ENCODE data around the gene LRRC38. TPM values are rescaled to one million over a fixed set of nuclear protein-coding genes. Genes with fewer than 3 reads are reported as not detected.
"Not testable (repeated sequence)": the region's sequence is repeated elsewhere in the genome, so short reads cannot be mapped to it uniquely, and the experiment has no call there.

The LRRC38 gene
- total RNA-seq (not detected in 2 replicates), polyA plus RNA-seq (not detected in 2 replicates), polyA minus RNA-seq (not detected in 2 replicates)
- total RNA-seq (2013) = 0.49 TPM

- Mint-ChIP-seq H3K9me3 (ENCODE audit: insufficient read depth) (peaks cover under 1% of the 10 kb centered on the region), H3K27ac (no peak within 1 kb of the TSS), H3K4me1 (peaks cover 2% of the 10 kb centered on the region), H3K4me3 (no peak within 1 kb of the TSS), H3K27me3 (peaks cover 52% of the 10 kb centered on the region)
- no peaks in the 10 kb centered on the region for H3K79me2 ChIP-seq (ENCODE audit: control insufficient read depth, insufficient read depth, low read length)
- H3K36me3 ChIP-seq (replicated peaks in 1 of 2; ENCODE audit: control extremely low read depth in 1 of 2, control insufficient read depth in 1 of 2, extremely low read depth in 1 of 2, insufficient read depth in 2 of 2, low read length in 1 of 2) = no peaks in the 10 kb centered on the region
- no peak for TF ChIP-seq EZH2 (IDR thresholded peaks at IDR 0.05; ENCODE audit: borderline replicate concordance, insufficient read depth, low read depth, low read length, poor library complexity, severe bottlenecking)
- TF ChIP-seq, protein P1, sequence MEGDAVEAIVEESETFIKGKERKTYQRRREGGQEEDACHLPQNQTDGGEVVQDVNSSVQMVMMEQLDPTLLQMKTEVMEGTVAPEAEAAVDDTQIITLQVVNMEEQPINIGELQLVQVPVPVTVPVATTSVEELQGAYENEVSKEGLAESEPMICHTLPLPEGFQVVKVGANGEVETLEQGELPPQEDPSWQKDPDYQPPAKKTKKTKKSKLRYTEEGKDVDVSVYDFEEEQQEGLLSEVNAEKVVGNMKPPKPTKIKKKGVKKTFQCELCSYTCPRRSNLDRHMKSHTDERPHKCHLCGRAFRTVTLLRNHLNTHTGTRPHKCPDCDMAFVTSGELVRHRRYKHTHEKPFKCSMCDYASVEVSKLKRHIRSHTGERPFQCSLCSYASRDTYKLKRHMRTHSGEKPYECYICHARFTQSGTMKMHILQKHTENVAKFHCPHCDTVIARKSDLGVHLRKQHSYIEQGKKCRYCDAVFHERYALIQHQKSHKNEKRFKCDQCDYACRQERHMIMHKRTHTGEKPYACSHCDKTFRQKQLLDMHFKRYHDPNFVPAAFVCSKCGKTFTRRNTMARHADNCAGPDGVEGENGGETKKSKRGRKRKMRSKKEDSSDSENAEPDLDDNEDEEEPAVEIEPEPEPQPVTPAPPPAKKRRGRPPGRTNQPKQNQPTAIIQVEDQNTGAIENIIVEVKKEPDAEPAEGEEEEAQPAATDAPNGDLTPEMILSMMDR (IDR thresholded peaks at IDR 0.05) = no peak
- no peak within 1 kb of the TSS for H3K9ac ChIP-seq (ENCODE audit: low read length)
- H4K20me1 ChIP-seq (ENCODE audit: control insufficient read depth, insufficient read depth, low read length, poor library complexity, severe bottlenecking) = no peaks in the 10 kb centered on the region
- ATAC-seq (ENCODE audit: low read depth) = no peak
- no peak for DNase-seq
- H3K4me3 ChIP-seq (ENCODE audit: control extremely low read depth in 1 of 5, extremely low read depth in 1 of 5, insufficient read depth in 1 of 5, low read depth in 2 of 5, low read length in 4 of 5) = no peak within 1 kb of the TSS
- H3K4me2 ChIP-seq (replicated peaks; ENCODE audit: low read depth, low read length, poor library complexity, severe bottlenecking) = no peak within 1 kb of the TSS
- no peaks in the 10 kb centered on the region for H3K4me1 ChIP-seq (ENCODE audit: control insufficient read depth in 2 of 2, insufficient read depth in 2 of 2, low read length in 2 of 2)
- no peak within 1 kb of the TSS for H2AFZ ChIP-seq (ENCODE audit: insufficient read depth, low read depth, low read length, poor library complexity, severe bottlenecking)
- intact Hi-C loops (cut with micrococcal nuclease) = no loop called here
- ChIA-PET CTCF (no interaction called here), POLR2A (no interaction called here)
- H3K27me3 ChIP-seq (replicated peaks in 1 of 4; ENCODE audit: control extremely low read depth in 1 of 4, control insufficient read depth in 3 of 4, insufficient read depth in 4 of 4, low read length in 3 of 4) = peaks cover 0 to 21% (median 0%) of the 10 kb centered on the region in 4 experiments
- no peak within 1 kb of the TSS for H3K27ac ChIP-seq (ENCODE audit: low read length in 2 of 2)
- WGBS (ENCODE audit: insufficient coverage) = 6% methylated on average over 29 of the region's 34 CpGs
- H3K9me3 ChIP-seq (ENCODE audit: control extremely low read depth in 1 of 3, control insufficient read depth in 2 of 3, insufficient read depth in 1 of 3, low read length in 2 of 3) = peaks cover 0 to 11% (median 0%) of the 10 kb centered on the region in 3 donors
Measured at GRCh38 chr1:13513895-13514546, at the start of gene LRRC38. TSS of gene LRRC38 (minus strand) at chr1:13514003. CDS start at chr1:13513593, 410 bp downstream.

- H3K4me3 ChIP-seq (ENCODE audit: control extremely low read depth in 1 of 5, extremely low read depth in 1 of 5, insufficient read depth in 1 of 5, low read depth in 2 of 5, low read length in 4 of 5); H3K27ac ChIP-seq (ENCODE audit: low read length in 2 of 2); H4K20me1 ChIP-seq (ENCODE audit: control insufficient read depth, insufficient read depth, low read length, poor library complexity, severe bottlenecking); H3K27me3 ChIP-seq (replicated peaks in 1 of 4; ENCODE audit: control extremely low read depth in 1 of 4, control insufficient read depth in 3 of 4, insufficient read depth in 4 of 4, low read length in 3 of 4); H3K36me3 ChIP-seq (replicated peaks in 1 of 2; ENCODE audit: control extremely low read depth in 1 of 2, control insufficient read depth in 1 of 2, extremely low read depth in 1 of 2, insufficient read depth in 2 of 2, low read length in 1 of 2); H3K9me3 ChIP-seq (ENCODE audit: control extremely low read depth in 1 of 3, control insufficient read depth in 2 of 3, insufficient read depth in 1 of 3, low read length in 2 of 3); H3K4me2 ChIP-seq (replicated peaks; ENCODE audit: low read depth, low read length, poor library complexity, severe bottlenecking); H2AFZ ChIP-seq (ENCODE audit: insufficient read depth, low read depth, low read length, poor library complexity, severe bottlenecking); ATAC-seq (ENCODE audit: low read depth); intact Hi-C loops (cut with micrococcal nuclease); H3K4me1 ChIP-seq (ENCODE audit: control insufficient read depth in 2 of 2, insufficient read depth in 2 of 2, low read length in 2 of 2); H3K9ac ChIP-seq (ENCODE audit: low read length); H3K9me3 Mint-ChIP-seq (ENCODE audit: insufficient read depth); CTCF ChIA-PET; H3K4me1 Mint-ChIP-seq; DNase-seq; H3K79me2 ChIP-seq (ENCODE audit: control insufficient read depth, insufficient read depth, low read length); POLR2A ChIA-PET; H3K27ac Mint-ChIP-seq; H3K4me3 Mint-ChIP-seq: not testable (repeated sequence)
- WGBS (ENCODE audit: insufficient coverage) = 91% methylated on average over 10 of the region's 11 CpGs
- H3K27me3 Mint-ChIP-seq = peaks cover 16% of the 10 kb centered on the region
Measured at GRCh38 chr1:13562981-13563380, 49.2 kb upstream of the LRRC38 start.

Measured in B cell (primary cell).